Epidermal melanocyte (primary cell): ENCODE measurements around the gene LGI4.
"Not testable (repeated sequence)": the region's sequence is repeated elsewhere in the genome, so short reads cannot be mapped to it uniquely, and the experiment has no call there.

ENCODE experiments used
- DNase-seq: peaks from one replicate; pipeline ENCODE4 v3.0.0; 2011; ENCODE audit warnings: low spot score; ENCODE audit not compliant: insufficient read length

LGI4 gene

DNA sequence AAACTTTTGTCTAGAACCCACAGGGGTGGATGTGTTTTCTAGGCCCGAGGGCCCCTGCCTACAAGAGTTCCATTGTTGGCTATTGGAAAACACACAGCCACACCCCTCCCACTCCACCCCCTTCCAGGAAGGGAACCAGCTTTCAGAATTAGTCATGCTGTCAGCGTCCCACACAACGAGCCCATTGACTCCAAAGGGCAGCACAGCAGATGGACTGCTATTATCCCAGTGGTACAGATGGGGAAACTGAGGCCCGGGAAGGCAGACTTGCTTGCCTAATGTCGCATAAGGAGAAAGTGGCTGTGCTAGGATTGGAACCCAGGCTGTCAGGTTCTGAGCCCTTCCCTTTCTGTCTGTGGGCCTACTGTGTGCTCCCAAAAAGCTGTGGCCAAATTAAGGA is 27.3 kb downstream of the LGI4 start:
- peak; percentile 98 for DNase-seq

DNA sequence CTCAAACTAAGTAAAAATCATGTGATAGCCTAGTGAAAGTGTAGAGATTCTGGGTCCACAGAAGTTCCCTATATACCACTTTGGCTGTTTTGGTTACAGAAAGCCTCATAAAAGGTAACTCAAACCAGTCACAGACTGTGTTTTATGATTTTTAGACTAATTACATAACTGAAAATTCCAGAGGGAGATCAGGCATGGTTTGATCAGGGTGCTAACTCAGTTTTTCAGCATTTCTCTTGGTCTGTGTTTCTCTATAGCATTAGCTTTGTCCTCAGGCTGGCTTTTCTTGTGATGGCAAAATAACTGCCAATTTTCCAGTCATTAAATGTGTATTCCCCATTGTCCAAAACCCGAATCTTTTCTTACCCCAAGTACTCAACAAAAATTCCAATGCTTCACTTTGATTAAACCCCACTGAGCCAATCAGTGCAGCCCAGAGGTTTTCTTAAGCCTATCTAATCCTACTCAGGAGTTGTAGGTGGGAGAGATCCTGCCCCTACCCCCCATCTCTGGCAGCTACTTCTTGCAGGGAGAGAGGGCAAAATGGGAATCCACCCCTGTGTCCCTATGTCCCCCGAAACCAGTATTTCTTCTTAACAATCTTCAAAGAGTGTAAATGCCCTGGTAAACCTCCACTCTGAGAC is 27.8 kb downstream of the LGI4 start:
- DNase-seq = no peak

DNA sequence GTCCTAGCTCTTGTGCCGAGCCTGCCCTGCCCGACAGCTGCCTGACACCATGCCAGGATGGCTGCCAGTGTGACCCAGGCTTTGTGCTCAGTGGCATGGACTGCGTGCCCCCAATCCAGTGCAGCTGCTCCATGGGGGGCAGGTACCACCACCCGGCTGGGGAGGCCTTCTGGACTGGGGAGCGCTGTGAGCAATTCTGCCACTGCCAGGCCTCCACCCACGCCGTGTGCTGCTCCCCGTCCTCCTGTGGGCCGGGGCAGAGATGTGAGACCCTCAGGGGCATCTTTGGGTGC is 28.6 kb downstream of the LGI4 start:
- DNase-seq = no peak

DNA sequence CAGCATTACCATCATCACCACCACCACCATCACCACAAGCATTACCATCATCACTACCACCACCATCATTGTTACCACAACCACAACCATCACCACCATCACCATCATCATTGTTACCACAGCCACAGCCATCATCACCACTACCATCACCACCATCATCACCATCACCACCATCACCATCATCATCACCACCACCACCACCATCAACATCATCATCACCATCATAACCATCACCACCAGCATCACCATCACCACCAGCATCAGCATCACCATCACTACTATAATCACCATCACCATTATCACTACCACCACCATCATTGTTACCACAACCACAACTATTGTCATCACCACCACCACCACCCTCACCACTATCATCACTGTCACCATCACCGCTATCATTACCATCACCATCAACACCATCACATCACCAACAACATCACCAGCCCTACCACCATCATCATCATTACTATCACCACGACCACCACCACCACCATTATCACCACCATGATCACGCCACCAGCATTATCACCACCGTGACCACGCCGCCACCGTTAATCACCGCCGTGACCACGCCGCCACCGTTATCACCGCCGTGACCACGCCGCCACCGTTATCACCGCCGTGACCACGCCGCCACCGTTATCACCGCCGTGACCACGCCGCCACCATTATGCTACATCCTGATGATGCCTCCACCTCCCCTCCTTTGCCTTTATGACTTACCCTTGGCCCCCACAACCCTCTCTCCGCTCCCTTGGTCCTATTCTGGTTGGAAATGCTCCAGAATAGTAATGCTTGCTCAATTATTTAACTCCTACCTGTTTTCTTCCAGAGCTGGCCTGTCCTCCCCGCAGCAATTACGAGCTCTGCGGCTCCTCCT is 29.2 kb downstream of the LGI4 start:
- no peak for DNase-seq

DNA sequence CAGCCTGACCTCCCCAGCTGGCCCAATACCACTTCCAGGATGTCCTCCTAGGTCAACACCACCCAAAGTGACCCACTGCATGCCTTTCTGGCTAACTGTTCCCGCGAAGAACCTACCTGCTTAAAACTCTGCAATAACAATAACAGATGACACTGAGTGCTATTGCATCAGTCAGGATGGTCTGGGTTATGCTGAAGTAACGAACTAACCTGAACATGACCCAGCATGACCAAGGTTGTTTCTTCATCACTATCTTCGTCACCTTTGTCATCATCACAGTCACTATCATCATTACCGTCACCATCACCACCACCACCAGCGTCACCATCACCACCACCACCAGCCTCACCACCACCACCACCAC is 29.8 kb downstream of the LGI4 start:
- no peak for DNase-seq

DNA sequence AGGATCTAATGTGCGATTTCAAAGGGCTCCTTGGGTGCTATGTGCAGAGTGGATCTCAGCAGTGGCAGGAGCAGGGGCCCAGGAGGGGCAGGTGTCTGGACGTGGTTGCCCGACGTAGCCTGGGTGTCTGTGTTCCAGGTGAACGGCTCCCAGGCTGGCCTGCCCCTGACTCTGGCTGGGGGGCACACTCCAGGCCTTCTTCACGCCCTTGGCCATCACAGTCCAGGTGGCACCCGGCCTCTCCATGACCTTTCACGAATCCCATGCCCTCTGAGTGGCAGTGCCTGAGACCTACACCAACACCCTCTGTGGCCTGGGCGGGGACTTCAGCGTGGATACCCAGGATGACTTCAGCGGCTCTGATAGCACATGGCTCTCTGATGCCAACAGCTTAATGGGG is 30.5 kb downstream of the LGI4 start:
- DNase-seq = no peak

DNA sequence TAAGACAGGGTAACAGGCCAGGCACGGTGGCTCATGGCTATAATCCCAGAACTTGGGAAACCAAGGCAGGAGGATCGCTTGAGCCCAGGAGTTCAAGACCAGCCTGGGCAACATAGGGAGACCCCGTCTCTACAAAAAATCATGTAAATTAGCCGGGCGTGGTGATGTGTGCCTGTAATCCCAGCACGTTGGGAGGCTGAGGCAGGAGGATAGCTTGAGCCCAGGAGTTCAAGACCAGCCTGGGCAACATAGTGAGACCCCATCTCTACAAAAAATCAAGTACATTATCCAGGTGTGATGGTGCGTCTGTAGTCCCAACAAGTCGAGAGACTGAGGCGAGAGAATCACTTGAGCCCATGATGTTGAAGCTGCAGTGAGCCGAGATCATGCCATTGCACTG is 31.2 kb downstream of the LGI4 start:
- DNase-seq = not testable (repeated sequence)

DNA sequence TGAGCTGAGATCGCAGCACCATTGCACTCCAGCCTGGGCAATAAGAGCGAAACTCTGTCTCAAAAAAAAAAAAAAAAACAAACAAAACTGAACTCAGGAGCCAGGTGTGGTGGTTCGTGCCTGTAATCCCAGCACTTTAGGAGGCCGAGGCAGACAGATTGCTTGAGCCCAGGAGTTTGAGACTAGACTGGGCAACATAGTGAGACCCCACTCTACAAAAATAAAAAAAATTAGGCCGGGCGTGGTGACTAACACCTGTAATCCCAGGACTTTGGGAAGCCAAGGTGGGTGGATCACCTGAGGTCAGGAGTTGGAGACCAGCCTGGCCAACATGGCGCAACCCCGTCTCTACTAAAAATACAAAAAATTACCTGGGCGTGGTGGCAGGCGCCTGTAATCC is 32.9 kb downstream of the LGI4 start:
- not testable (repeated sequence) for DNase-seq

DNA sequence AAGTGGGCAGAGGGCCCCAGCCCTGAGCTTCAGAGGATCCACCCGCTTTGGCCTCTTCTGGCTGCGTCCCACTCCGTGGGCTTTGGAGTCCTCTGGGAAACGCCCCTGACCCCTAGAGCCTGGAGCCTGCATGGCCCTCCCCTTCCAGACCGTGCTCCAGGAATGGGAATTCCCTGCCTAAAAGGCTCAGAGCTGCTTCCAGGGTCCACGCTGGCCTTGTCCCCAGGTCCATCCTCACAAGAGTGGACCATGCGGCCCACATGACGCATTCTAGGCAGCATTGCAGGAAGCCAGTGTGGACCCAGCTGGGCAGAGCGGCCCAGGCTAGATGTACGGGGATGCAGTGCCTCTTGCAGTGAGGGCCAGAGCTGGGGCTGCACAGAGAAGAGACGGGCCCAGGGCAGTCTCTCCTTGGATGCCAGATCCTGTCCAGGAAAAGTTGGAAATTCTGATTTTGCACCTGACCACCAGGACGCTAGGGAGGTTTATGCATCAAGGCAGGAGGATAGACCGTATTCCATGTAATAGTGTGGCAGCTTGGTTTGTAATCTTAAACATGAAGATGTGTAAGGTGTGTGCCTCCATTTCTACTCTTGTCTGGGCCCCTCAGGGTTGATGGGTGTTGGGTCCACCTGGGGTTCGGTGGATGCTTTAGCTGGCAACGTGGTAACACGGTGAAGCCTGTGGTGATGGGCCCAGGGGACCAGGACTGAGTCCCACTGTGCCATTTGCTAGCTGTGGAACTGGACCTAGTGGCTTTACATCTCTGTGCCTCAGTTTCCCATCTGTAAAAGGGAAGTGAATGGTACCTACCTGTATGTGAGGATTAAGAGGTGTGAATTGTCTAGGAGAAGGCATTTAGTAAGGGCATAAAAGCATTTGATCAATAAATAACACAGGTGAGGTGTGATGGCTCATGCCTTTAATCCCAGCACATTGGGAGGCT is 34.0 kb downstream of the LGI4 start:
- no peak for DNase-seq

DNA sequence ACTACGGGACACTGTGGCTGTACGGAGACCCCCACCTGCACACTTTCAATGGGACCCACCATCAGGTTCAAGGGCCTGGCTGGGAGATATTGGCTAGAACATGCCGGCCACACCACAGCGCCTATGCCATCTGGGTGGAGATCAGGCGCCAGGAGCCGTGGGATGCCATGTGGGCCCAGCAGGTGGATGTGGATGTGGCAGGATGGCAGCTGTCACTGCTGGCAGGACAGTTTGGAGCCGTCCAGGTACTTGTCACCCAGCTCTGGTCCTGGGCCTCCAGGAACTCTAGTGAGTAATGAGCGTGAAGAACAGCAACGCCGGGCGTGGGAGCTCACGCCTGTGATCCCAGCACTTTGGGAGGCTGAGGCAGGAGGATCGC is 35.0 kb downstream of the LGI4 start:
- no peak for DNase-seq

DNA sequence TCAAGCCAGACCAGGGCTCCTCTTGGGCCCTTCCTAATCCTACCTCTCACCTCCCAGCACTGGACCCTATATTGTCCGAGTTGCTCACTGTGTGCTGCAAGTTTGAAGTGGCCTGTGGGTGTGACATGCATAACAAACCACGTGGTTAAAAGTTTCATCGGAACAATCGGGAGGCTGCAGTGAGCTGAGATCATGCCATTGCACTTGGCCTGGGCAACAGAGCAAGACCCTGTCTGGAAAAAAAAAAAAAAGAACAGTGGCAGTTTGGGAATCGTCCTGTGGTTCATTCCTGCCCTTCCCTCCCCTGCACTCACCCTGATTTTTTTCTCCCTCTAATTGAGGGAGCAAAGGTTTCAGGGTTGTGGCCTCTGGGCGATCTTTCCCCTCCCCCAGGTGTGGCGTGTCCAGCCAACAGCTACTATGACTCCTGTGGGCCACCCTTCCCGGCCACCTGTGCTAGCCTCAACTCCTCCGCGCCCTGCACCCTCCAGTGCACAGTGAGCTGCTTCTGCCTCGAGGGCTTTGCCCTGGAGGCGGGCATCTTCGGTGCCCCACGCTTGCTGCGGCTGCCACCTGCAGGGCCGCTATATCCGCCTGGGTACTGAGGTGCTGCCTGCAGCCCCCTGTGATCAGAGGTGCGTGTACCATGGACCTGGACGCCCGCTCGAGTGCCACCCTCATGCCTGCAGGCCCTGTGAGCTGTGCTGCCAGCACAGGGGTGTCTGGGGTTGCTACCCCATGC is 35.5 kb downstream of the LGI4 start:
- no peak for DNase-seq

DNA sequence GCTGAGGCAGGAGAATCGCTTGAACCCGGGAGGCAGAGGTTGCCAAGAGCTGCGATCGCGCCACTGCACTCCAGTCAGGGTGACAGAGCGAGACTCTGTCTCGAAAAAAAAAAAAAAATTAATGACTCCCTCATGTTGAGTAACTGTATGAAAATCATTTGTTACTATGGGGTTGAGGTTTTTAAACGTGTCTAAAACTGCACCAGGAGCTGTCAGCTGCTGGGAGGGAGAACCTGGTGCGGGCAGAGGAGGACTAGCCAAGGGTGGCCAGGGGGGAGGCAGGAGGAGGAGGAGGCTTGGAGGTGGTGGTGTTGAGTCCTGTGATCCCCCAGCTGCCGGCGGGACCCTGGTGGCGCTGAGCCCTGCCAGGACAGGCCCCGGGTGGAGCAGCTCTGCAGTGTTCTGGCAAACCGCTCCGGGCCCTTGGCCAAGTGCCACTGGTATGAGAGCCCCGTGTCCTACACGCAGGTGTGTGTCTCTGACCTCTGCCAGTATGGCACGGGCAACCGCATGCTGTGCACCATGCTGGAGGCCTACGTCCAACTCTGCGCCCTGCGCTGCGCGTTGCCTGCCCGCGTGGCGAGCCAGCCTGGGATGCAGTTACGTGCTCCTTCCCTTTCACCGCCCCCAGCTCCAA is 36.3 kb downstream of the LGI4 start:
- DNase-seq = no peak

DNA sequence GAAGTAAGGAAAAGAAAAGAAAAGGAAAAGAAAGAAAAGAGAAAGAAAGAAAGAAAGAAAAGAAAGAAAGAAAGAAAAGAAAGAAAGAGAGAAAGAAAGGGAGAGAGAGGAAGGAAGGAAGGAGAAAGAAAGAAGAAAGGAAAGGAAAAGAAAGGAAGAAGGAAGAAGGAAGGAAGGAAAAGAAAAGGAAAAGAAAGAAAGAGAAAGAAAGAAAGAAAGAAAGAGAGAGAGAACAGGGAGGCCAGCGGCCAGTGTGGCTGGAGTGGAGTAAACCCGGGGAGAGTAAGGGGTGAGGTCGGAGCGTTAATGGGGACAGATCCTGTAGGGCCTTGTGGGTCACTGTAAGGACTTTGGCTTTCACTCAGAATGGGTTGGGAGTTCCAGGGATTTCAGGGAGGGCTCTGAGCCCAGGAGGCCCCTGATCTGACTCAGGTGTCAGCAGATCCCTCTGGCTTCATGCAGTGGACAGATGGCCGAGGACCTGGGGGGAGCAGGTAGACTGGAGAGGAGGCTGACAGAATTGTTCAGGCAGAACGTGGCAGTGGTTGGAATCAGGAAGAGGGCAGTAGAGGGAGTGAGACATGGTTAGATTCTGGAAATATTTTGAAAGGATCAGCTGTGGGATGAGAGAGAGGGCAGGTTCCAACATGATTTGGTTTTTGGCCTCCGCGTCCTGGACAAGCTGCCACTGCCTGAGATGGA is 39.0 kb downstream of the LGI4 start:
- DNase-seq = no peak

DNA sequence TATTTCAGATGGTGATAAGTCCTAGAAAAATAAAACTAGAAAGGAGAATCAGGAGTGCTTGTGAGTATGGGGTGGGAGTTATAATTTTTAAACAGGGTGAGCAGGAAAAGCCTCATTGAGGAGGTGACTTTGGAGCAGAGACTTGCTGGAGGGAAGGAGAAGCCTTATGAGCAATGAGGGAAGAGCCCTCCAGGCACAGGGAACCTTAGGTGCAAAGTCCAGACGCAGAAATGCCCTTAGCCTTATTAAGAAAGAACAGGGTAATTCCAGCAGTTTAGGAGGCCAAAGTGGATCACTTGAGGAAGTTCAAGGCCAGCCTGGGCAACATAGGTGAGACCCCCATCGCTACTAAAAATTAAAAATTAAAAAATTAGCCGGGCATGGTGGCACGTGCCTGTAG is 40.2 kb downstream of the LGI4 start:
- no peak for DNase-seq

DNA sequence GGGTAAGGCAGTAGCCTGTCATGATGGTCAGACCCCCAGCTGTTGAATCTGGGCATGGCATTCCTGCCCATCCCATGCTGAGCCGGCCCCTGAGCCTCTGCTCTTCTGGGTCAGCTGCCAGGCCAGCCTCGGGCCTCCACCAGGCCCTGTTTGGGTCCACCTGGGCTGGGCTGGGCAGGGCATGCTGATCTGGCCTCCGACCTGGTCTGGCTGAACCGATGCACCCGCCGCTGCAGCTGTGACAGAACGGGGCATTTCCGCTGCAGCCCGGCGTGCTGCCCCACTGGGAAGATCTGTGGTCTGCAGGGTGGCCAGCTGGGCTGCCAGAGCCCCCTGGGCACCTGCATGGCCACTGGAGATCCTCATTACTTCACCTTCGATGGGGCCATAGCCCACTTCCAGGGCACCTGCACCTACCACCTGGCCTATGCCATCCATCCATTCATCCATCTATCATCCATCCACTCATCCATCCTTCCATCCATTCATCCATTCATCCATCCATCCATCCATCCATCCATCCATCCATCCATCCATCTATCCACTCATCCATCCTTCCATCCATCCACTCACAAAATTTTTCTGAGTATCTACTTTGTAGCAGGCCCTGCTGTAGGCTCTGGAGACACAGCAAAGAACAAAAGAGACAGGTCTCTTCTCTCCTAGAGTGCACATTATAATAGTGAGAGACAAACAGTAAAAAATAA is 40.8 kb downstream of the LGI4 start:
- no peak for DNase-seq

DNA sequence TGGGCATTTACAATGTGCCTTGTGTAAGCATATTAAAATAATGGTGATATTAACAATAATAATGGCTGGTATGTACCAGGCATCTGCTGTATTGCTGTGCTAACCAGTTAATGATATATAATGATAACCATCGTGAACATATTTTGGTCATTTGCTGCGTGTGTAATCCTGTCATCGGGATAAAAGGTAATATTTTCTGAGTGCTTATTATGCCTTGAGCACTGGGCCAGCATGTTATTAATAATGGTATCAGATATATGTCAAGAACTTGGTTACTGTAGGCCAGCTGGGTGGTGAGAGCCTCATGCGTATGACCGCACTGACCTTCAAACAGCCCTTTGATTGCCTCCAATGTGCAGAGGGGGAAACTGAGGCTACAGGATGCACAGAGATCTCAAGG is 41.4 kb downstream of the LGI4 start:
- DNase-seq = no peak

DNA sequence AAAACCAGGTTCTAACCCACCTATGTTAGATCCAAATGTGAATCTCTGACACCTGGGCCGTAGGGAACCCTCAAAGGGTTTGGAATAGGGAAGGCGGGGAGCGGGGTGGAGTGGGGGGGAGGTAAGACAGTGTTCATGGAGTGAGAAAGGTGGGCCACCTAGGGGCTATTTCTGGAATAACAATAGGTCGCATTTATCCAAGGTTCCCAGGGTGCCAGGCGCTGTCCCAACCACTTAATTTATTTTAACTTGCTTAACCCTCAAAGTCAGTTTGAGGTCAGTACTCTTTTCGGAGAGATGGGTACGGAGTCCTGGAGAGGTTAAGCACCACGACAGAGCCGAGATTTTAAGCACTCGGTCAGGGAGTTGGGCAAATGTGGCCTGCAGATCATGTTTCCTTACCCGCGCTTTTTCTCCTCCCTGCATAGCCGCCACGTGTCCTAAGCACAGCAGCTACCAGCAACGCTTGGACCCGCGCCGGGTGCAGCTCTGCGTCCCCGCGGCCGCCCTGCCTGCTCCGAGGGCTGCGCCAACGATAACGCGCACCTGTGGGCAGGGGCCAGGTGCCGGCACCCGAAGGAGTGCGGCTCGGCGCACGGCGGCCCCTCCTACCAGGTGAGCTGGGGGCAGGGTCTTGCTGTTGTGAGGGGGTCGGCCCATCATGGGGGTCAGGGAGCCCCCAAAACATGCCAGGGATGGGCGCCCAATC is 44.2 kb downstream of the LGI4 start:
- DNase-seq = peak; percentile 91

DNA sequence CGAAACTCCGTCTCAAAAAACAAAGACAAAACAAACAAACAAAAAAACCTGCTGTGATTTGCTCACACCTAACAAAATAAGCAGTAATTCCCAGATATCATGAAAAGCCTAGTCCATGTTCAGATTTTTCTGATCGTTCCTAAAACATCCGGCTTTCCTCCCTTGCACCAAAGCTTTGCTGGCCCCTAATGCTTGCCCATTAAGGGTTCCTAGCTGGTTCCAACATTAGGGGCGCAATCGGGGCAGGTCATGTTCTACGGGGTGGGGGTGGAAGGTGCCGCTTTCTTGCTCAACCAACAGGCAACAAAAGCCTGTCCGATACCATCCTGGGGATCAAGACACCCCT is 44.7 kb downstream of the LGI4 start:
- no peak for DNase-seq

DNA sequence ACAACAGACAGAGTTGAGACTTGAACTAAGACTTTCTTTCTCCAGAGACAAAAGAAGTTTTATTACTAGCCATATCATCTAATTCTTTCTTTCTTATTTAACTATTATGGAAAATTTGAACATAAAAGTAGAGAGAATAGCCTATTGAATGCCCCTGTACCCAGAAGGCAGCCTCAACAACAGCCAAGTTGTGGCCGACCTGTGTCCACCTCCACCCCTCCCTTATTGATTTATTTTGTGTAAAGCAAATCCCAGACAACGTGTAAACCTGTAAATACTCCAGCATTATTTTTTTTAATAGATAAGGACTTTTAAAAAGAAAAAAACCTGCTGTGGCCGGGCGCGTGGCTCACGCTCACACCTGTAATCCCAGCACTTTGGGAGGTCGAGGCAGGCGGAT is 45.3 kb downstream of the LGI4 start:
- no peak for DNase-seq
